Stomach (tissue), 9 donors: ENCODE data around the gene EDA. TPM values are rescaled to one million over a fixed set of nuclear protein-coding genes. Genes with fewer than 3 reads are reported as not detected.
A peak's percentile ranks its signal among the peaks of the same experiment; 100 is the strongest.

Experiments used
- DNase-seq, 2 donors: peaks; one replicate each; pipeline versions ENCODE4 v3.0.0 to v3.0.0-alpha.2; 2013 to 2019
- H3K27ac ChIP-seq, 5 donors: fragments of 200-600 bp in 4 of 5; sonication (generic) in 4 of 5; one replicate each; pipeline ENCODE4 v1.5.1; 2013 to 2019; ENCODE audit warnings: mild to moderate bottlenecking in 1 of 5, moderate library complexity in 1 of 5
- H3K27me3 ChIP-seq, 3 donors: fragments of 200-600 bp; sonication (generic); one replicate each; pipeline ENCODE4 v1.5.1; 2017 to 2019; ENCODE audit warnings: mixed run types in 1 of 3
- H3K36me3 ChIP-seq, 4 donors: fragments of 200-600 bp; sonication (generic); 1 replicate in 3 of 4; 2 replicates in 1 of 4; pipeline ENCODE4 v1.5.1; 2016 to 2019
- H3K4me1 ChIP-seq, 4 donors: fragments of 200-600 bp; sonication (generic); one replicate each; pipeline ENCODE4 v1.5.1; 2016 to 2019
- H3K4me3 ChIP-seq, 4 donors: fragments of 200-600 bp; sonication (generic) in 3 of 4; one replicate each; pipeline ENCODE4 v1.5.1; 2016 to 2019; ENCODE audit warnings: mild to moderate bottlenecking in 1 of 4
- H3K9me3 ChIP-seq, 4 donors: fragments of 200-600 bp; sonication (generic); one replicate each; pipeline ENCODE4 v1.5.1; 2016 to 2019
- CTCF ChIP-seq, 7 experiments: fragments of 450-650 bp in 4 of 7; fragments of 200-600 bp in 3 of 7; sonication (generic) in 3 of 7; IDR thresholded peaks; one replicate each; pipeline ENCODE4 v1.5.1; 2016 to 2019; ENCODE audit warnings: antibody characterized with exemption in 7 of 7, control low read depth in 2 of 7, mild to moderate bottlenecking in 1 of 7
- EP300 ChIP-seq: sonication (generic); formaldehyde crosslinking; IDR thresholded peaks from one replicate; pipeline ENCODE4 v1.6.1; 2017; ENCODE audit warnings: antibody characterized with exemption
- POLR2A ChIP-seq, 4 donors: fragments of 450-650 bp; IDR thresholded peaks; one replicate each; pipeline ENCODE4 v1.6.1; 2016; ENCODE audit warnings: antibody characterized with exemption in 4 of 4, control low read depth in 2 of 4, mild to moderate bottlenecking in 1 of 4, moderate library complexity in 1 of 4
- POLR2AphosphoS5 ChIP-seq, 3 donors: sonication (generic); formaldehyde crosslinking; IDR thresholded peaks; one replicate each; pipeline ENCODE4 v1.6.1; 2016; ENCODE audit warnings: antibody characterized with exemption in 3 of 3
- WGBS, 5 donors: extraction: QIAGEN DNeasy Blood & Tissue Kit in 3 of 5; methylation state at CpG; one replicate each; pipeline versions ENCODE4 v1.1.5 to v1.1.7; 2013 to 2018; 5-methylcytosine and 5-hydroxymethylcytosine counted together
- intact Hi-C: fragments of 100-400 bp; cut with DNase I; formaldehyde crosslinking; loops from one replicate; pipeline ENCODE4 v1.15.1; 2023; ENCODE audit warnings: low total_unique reads
- polyA plus RNA-seq, 3 donors: library from polyadenylated mRNA; stranded (reverse); fragments of 200-250 nt; gene quantifications; one replicate each; pipeline ENCODE4 v1.2.3, GENCODE V29; 2013
- total RNA-seq, 5 donors: library from RNA; depleted of rRNA; stranded (reverse); fragments of >200 nt; gene quantifications; one replicate each; pipeline versions ENCODE4 v1.1.0 to v1.2.3, GENCODE V29; 2014 to 2016
- donor health status: healthy with polysubstance abuse.
- donor health status: Bipolar disorder and iron deficiency.
- donor health status: healthy.

Gene EDA
- total and polyA plus RNA-seq, 8 donors, result 1.6 to 26.1 (median 3.1) TPM; not detected in 1

GRCh38 chrX:70007946-70008345 lies 392.0 kb downstream of the EDA start:
- Histone ChIP-seq H3K9me3 (peaks cover 0 to 3% (median 0%) of the 10 kb centered on the region in 4 donors), H3K4me1 (no peaks in the 10 kb centered on the region), H3K27ac (no peak overlapping the region), H3K36me3 (no peaks in the 10 kb centered on the region), H3K4me3 (no peak overlapping the region), H3K27me3 (no peaks in the 10 kb centered on the region)
- no peak for DNase-seq
- intact Hi-C loops, result no loop called here
- TF ChIP-seq CTCF (IDR thresholded peaks at IDR 0.05) (no peak), POLR2AphosphoS5 (IDR thresholded peaks at IDR 0.05) (no peak), POLR2A (IDR thresholded peaks at IDR 0.05) (no peak), EP300 (no peak)

- Histone ChIP-seq H3K27me3 (peaks cover 0 to 7% (median 5%) of the 10 kb centered on the region in 3 donors), H3K9me3 (peaks cover 0 to 3% (median 0%) of the 10 kb centered on the region in 4 donors), H3K36me3 (no peaks in the 10 kb centered on the region), H3K4me3 (no peak overlapping the region), H3K4me1 (peaks cover 0 to 5% (median 0%) of the 10 kb centered on the region in 4 donors), H3K27ac (no peak overlapping the region)
- intact Hi-C loops, result no loop called here
- DNase-seq, result no peak
- TF ChIP-seq POLR2A (IDR thresholded peaks at IDR 0.05), result no peak
- no peak for TF ChIP-seq CTCF (IDR thresholded peaks at IDR 0.05)
- TF ChIP-seq POLR2AphosphoS5 (IDR thresholded peaks at IDR 0.05), result no peak
- TF ChIP-seq EP300, result no peak
These were observed 393.1 kb downstream of the EDA start for GRCh38 chrX:70009049-70009448.

DNA sequence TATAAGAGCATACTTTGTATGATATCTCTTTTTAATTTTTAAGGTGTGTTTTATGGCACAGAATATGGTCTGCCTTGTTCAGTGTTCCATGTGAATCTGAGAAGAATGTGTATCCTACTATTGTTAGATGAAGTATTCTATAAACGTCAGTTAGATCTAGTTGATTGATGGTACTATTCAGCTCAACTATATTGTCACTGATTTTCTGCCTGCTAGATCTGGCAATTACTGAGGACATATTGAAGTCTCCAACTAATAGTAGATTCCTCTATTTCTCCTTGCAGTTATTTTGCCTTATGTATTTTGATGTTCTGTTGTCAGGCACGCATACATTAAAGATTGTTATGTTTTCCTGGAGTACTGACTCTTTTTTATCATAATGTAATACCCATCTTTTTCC lies 394.1 kb downstream of the EDA start:
- no peak for DNase-seq
- intact Hi-C loops, result no loop called here
- 74 to 92% (median 81%) methylated on average over 2 of the region's 2 CpGs for WGBS, 5 donors

DNA sequence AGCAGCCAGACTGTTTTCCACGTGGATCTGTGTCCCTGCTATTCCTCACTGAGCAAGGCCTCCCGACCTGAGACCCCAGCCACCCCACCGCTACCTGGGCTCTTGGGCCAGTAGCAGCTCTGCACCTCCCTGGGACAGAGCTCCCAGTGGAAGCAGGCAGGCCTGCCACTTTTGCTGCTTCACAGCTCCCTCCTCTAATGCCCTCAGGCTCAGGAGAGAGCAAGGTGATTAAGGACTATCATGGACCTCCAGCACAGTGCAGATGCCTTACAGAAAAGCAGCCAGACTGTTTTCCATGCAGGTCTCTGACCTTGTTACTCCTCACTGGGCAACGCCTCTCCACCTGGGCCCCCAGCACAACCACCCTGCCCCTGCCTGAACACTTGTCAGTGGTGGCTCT lies 396.8 kb downstream of the EDA start:
- peaks cover 0 to 4% (median 2%) of the 10 kb centered on the region in 4 donors for H3K9me3 ChIP-seq
- H3K36me3 ChIP-seq, result no peaks in the 10 kb centered on the region
- no peak overlapping the region for H3K4me3 ChIP-seq
- H3K27me3 ChIP-seq, result peaks cover 0 to 8% (median 6%) of the 10 kb centered on the region in 3 donors
- TF ChIP-seq POLR2AphosphoS5 (IDR thresholded peaks at IDR 0.05) (no peak), POLR2A (IDR thresholded peaks at IDR 0.05) (no peak), CTCF (IDR thresholded peaks at IDR 0.05) (no peak), EP300 (no peak)
- intact Hi-C loops, result no loop called here
- DNase-seq, result no peak
- peaks cover 0 to 7% (median 0%) of the 10 kb centered on the region in 4 donors for H3K4me1 ChIP-seq
- peak overlapping the region in 3 of 5 donors; percentile 49 to 68 (median 52) for H3K27ac ChIP-seq
- WGBS, 5 donors, result 48 to 83% (median 69%) methylated on average over 4 of the region's 4 CpGs

More for the DNA sequence above, 394.1 kb downstream of the EDA start:
- no peaks in the 10 kb centered on the region for H3K36me3 ChIP-seq
- H3K4me1 ChIP-seq, result peaks cover 0 to 7% (median 0%) of the 10 kb centered on the region in 4 donors
- H3K27me3 ChIP-seq, result peaks cover 0 to 8% (median 6%) of the 10 kb centered on the region in 3 donors
- H3K4me3 ChIP-seq, result no peak overlapping the region
- no peak overlapping the region for H3K27ac ChIP-seq
- TF ChIP-seq POLR2AphosphoS5 (IDR thresholded peaks at IDR 0.05) (no peak), POLR2A (IDR thresholded peaks at IDR 0.05) (no peak), EP300 (no peak), CTCF (IDR thresholded peaks at IDR 0.05) (no peak)
- peaks cover 0 to 3% (median 0%) of the 10 kb centered on the region in 4 donors for H3K9me3 ChIP-seq
